KBM-7 (cell line): Measurements from ENCODE around the gene ACACA.

ENCODE experiments used
- DNase-seq: peaks from one replicate; pipeline ENCODE4 v3.0.0-alpha.2; 2015
- in situ Hi-C: fragments of 300-500 bp; cut with MboI; formaldehyde crosslinking; loops from 2 replicates; pipeline ENCODE4 v1.14.3; 2020; ENCODE audit warnings: low sequenced_read_pairs, low pct_unique_long_range_greater_than_20kb, mixed read lengths

ACACA gene

GRCh38 chr17:37045351-37045922 lies 361.2 kb downstream of the ACACA start:
- in situ Hi-C loops, result no loop called here
- no peak for DNase-seq

GRCh38 chr17:37043201-37043600 lies 363.4 kb downstream of the ACACA start:
- in situ Hi-C loops, result no loop called here

GRCh38 chr17:37041932-37042331 lies 364.7 kb downstream of the ACACA start:
- in situ Hi-C loops, result no loop called here
- DNase-seq, result no peak

More at GRCh38 chr17:37043201-37043600, 363.4 kb downstream of the ACACA start:
- DNase-seq, result no peak

- in situ Hi-C loops, result no loop called here
- DNase-seq, result no peak
Measured at GRCh38 chr17:37039269-37039668, 367.4 kb downstream of the ACACA start.

- in situ Hi-C loops, result no loop called here
- DNase-seq, result no peak
Measured at GRCh38 chr17:37037590-37038155, 369.0 kb downstream of the ACACA start.
